Stimulated activated CD8-positive, alpha-beta memory T cell treated with anti-CD3 and anti-CD28 coated beads, Interleukin-4, amount 100 ng/mL, for 4 hours (primary cell): ENCODE data around the gene TSPAN9.
"Not testable (repeated sequence)": the region's sequence is repeated elsewhere in the genome, so short reads cannot be mapped to it uniquely, and the experiment has no call there.

ENCODE experiments used
- DNase-seq, 2 donors: peaks; one replicate each; pipeline ENCODE4 v3.0.0-alpha.2; 2020; ENCODE audit warnings: low read depth in 2 of 2, low spot score in 1 of 2

TSPAN9 gene

GRCh38 chr12:3044141-3044630, 33.0 kb upstream of the TSPAN9 start:
- no peak for DNase-seq

GRCh38 chr12:3045494-3045893, 31.7 kb upstream of the TSPAN9 start:
- no peak for DNase-seq

- no peak for DNase-seq
These were observed 31.2 kb upstream of the TSPAN9 start for GRCh38 chr12:3045989-3046388.

GRCh38 chr12:3046441-3047200, 30.6 kb upstream of the TSPAN9 start:
- DNase-seq: no peak

- DNase-seq: no peak
These were observed 29.2 kb upstream of the TSPAN9 start for GRCh38 chr12:3047961-3048360.

- DNase-seq: no peak
These were observed 28.6 kb upstream of the TSPAN9 start for GRCh38 chr12:3048540-3048939.

GRCh38 chr12:3049176-3049575, 28.0 kb upstream of the TSPAN9 start:
- no peak for DNase-seq

- no peak for DNase-seq
These were observed 27.4 kb upstream of the TSPAN9 start for GRCh38 chr12:3049611-3050249.

- DNase-seq: no peak
These were observed 22.8 kb upstream of the TSPAN9 start for GRCh38 chr12:3054374-3054773.

- no peak for DNase-seq
These were observed 22.0 kb upstream of the TSPAN9 start for GRCh38 chr12:3055026-3055703.

- no peak for DNase-seq
These were observed 21.3 kb upstream of the TSPAN9 start for GRCh38 chr12:3055704-3056467.

GRCh38 chr12:3061059-3061458, 16.1 kb upstream of the TSPAN9 start:
- no peak for DNase-seq

- no peak for DNase-seq
These were observed 15.5 kb upstream of the TSPAN9 start for GRCh38 chr12:3061501-3062215.

GRCh38 chr12:3065300-3065699, 11.9 kb upstream of the TSPAN9 start:
- DNase-seq: no peak

GRCh38 chr12:3065846-3066245, 11.3 kb upstream of the TSPAN9 start:
- not testable (repeated sequence) for DNase-seq

- DNase-seq: no peak
These were observed 7.5 kb upstream of the TSPAN9 start for GRCh38 chr12:3069714-3070113.

- DNase-seq: no peak
These were observed 6.1 kb upstream of the TSPAN9 start for GRCh38 chr12:3071107-3071506.

GRCh38 chr12:3071710-3072109, 5.5 kb upstream of the TSPAN9 start:
- no peak for DNase-seq

GRCh38 chr12:3073438-3074250, 3.5 kb upstream of the TSPAN9 start:
- peak; percentile 65 to 75 for DNase-seq

- DNase-seq: no peak
These were observed 1.9 kb upstream of the TSPAN9 start for GRCh38 chr12:3075315-3075714.
